Mucosa of descending colon (tissue), 3 donors: Measurements from ENCODE around the gene TBC1D1. TPM values are rescaled to one million over a fixed set of nuclear protein-coding genes. Genes with fewer than 3 reads are reported as not detected.

Experiments
- ATAC-seq: fragments of 200-7000 bp; cut with Tn5 transposase; one replicate; pipeline ENCODE4 v1.9.1; 2020; ENCODE audit warnings: mild to moderate bottlenecking, moderate library complexity
- DNase-seq, 3 donors: peaks; one replicate each; pipeline ENCODE4 v3.0.0-alpha.2; 2020
- H3K36me3 ChIP-seq: fragments of 200-600 bp; one replicate; pipeline ENCODE4 v1.8.0; 2021; ENCODE audit warnings: low read depth, mild to moderate bottlenecking
- H3K4me1 ChIP-seq: fragments of 200-600 bp; one replicate; pipeline ENCODE4 v1.8.0; 2021; ENCODE audit warnings: low read depth, mild to moderate bottlenecking
- H3K4me3 ChIP-seq: fragments of 200-600 bp; one replicate; pipeline ENCODE4 v1.8.0; 2021; ENCODE audit warnings: mild to moderate bottlenecking
- H3K9me3 ChIP-seq: fragments of 200-600 bp; one replicate; pipeline ENCODE4 v1.8.0; 2021; ENCODE audit warnings: mild to moderate bottlenecking
- intact Hi-C, 2 donors: fragments of 100-400 bp; cut with DNase I in 1 of 2; cut with micrococcal nuclease in 1 of 2; formaldehyde crosslinking; loops; one replicate each; pipeline versions ENCODE4 v1.11.0 to v1.11.1; 2022; cut with DNase I, micrococcal nuclease
- total RNA-seq, 3 donors: library from RNA; stranded (reverse); fragmentation: NEBNext Ultra II Directional in 2 of 3; extraction: Animal tissue kit (Norgen Biotek cat#: 25700) in 2 of 3; gene quantifications; one replicate each; pipeline versions ENCODE4 v1.2.1 to v1.2.4, GENCODE V29; 2021 to 2023
- TF ChIP-seq, protein P1 (sequence below): fragments of 200-600 bp; IDR thresholded peaks from one replicate; pipeline ENCODE4 v1.8.0; 2022; ENCODE audit warnings: antibody characterized with exemption, mild to moderate bottlenecking
- donor health status: DM: no; HTN: no; CAD: no; lungs with moderate emphysema.
- donor health status: DM: no; HTN: no; CAD: no.
- donor health status: DM: no; HTN: yes; CAD: no.

Gene TBC1D1
- total RNA-seq, 3 donors from 2014 or later: 50.2 to 249 (median 71.6) TPM

GRCh38 chr4:38160487-38161207 is 269.8 kb downstream of the TBC1D1 start:
- peak; percentile 85 for ATAC-seq
- intact Hi-C loops: no loop called here
- H3K4me1 ChIP-seq: peaks cover 27% of the 10 kb centered on the region
- TF ChIP-seq, protein P1, sequence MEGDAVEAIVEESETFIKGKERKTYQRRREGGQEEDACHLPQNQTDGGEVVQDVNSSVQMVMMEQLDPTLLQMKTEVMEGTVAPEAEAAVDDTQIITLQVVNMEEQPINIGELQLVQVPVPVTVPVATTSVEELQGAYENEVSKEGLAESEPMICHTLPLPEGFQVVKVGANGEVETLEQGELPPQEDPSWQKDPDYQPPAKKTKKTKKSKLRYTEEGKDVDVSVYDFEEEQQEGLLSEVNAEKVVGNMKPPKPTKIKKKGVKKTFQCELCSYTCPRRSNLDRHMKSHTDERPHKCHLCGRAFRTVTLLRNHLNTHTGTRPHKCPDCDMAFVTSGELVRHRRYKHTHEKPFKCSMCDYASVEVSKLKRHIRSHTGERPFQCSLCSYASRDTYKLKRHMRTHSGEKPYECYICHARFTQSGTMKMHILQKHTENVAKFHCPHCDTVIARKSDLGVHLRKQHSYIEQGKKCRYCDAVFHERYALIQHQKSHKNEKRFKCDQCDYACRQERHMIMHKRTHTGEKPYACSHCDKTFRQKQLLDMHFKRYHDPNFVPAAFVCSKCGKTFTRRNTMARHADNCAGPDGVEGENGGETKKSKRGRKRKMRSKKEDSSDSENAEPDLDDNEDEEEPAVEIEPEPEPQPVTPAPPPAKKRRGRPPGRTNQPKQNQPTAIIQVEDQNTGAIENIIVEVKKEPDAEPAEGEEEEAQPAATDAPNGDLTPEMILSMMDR: no peak
- H3K36me3 ChIP-seq: no peaks in the 10 kb centered on the region
- peak in 1 of 3 donors; percentile 60 for DNase-seq
- H3K4me3 ChIP-seq: no peak overlapping the region
- no peaks in the 10 kb centered on the region for H3K9me3 ChIP-seq

GRCh38 chr4:38161208-38162113 is 270.6 kb downstream of the TBC1D1 start:
- DNase-seq (no peak), ATAC-seq (no peak)
- Histone ChIP-seq H3K4me1 (peaks cover 27% of the 10 kb centered on the region), H3K4me3 (no peak overlapping the region), H3K36me3 (no peaks in the 10 kb centered on the region), H3K9me3 (no peaks in the 10 kb centered on the region)
- intact Hi-C loops: no loop called here
- TF ChIP-seq, protein P1: no peak

DNA sequence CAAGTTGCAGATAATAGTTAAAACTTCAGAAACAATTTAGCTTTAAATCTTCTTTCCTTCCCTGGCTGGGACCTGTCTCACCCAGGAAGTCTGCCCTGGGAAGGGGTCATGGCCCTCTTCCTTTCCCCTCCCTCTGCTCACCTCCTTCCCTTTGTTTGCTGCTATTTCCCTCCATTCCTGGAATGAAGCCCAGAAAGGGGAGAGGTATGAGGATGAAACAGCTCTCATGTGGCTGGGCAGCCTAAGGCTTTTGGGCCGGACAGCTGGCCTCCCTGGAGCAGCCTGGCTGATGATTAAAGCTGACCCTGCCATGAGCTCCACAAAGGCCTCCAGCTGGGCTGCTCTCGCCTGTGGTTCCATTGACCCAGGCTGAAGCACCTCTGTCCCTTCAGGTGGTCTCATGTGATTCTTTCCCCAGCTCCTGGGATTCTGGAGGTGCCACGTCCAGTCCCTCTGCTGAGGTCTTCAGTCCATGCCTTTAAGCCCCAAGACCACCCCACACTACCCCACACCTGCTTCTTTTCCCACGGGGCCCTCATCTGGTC is 271.4 kb downstream of the TBC1D1 start:
- TF ChIP-seq, protein P1: no peak
- peak in 1 of 3 donors; percentile 49 for DNase-seq
- no peaks in the 10 kb centered on the region for H3K36me3 ChIP-seq
- intact Hi-C loops: no loop called here
- H3K9me3 ChIP-seq: no peaks in the 10 kb centered on the region
- H3K4me3 ChIP-seq: no peak overlapping the region
- peak; percentile 25 for ATAC-seq
- peaks cover 27% of the 10 kb centered on the region for H3K4me1 ChIP-seq

DNA sequence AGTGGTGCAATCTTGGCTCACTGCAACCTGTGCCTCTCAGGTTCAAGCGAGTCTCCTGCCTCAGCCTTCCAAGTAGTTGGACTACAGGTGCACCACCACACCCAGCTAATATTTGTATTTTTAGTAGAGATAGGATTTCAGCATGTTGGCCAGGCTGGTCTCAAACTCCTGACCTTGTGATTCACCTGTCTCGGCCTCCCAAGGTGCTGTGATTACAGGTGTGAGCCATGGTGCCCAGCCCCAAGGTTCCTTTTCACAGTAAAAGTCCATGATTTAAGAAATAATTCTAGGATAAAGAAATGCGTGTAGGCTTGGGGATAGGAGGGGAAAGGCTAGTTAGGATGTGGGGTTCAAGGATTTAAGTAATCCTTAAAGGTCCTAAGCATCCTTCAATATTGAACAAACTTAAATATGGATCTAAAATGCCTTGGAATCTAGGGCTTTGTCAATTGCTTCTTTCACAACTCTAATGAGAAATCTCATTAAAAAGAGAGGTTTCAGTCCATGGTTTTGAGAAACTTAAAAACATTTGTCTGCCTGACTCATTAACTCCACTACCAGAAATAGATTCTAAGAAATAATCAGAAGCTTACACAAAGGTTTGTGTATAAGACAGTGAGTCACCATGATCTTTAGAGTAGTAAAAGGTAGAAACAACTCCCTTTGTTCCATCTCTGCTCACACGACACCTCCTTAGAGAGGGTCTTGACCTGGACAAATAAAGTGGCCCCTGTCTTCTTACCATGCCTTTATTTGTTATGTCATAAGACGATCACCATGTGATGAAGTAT is 272.5 kb downstream of the TBC1D1 start:
- intact Hi-C loops: no loop called here
- H3K4me3 ChIP-seq: no peak overlapping the region
- H3K36me3 ChIP-seq: no peaks in the 10 kb centered on the region
- TF ChIP-seq, protein P1: no peak
- DNase-seq: no peak
- no peak for ATAC-seq
- H3K9me3 ChIP-seq: no peaks in the 10 kb centered on the region
- H3K4me1 ChIP-seq: peaks cover 17% of the 10 kb centered on the region

GRCh38 chr4:38164346-38164745 is 273.5 kb downstream of the TBC1D1 start:
- intact Hi-C loops: no loop called here

More at GRCh38 chr4:38164346-38164745, 273.5 kb downstream of the TBC1D1 start:
- H3K4me1 ChIP-seq: peaks cover 16% of the 10 kb centered on the region
- ATAC-seq (no peak), DNase-seq (no peak)
- no peaks in the 10 kb centered on the region for H3K9me3 ChIP-seq
- TF ChIP-seq, protein P1: no peak
- no peaks in the 10 kb centered on the region for H3K36me3 ChIP-seq
- H3K4me3 ChIP-seq: no peak overlapping the region
